GM08714 (cell line): ENCODE measurements around the gene KIF1A.
A peak's percentile ranks its signal among the peaks of the same experiment; 100 is the strongest.

Source experiments
- H3K4me3 ChIP-seq: fragments of 200-500 bp; sonication (Bioruptor generic); 2 replicates; pipeline ENCODE4 v1.5.1; 2014; ENCODE audit warnings: mild to moderate bottlenecking, low read length, inconsistent platforms
- ZNF274 ChIP-seq: IDR thresholded peaks from 2 replicates; pipeline ENCODE4 v1.6.1; 2012; ENCODE audit warnings: mild to moderate bottlenecking, low read depth, low read length

KIF1A gene

DNA sequence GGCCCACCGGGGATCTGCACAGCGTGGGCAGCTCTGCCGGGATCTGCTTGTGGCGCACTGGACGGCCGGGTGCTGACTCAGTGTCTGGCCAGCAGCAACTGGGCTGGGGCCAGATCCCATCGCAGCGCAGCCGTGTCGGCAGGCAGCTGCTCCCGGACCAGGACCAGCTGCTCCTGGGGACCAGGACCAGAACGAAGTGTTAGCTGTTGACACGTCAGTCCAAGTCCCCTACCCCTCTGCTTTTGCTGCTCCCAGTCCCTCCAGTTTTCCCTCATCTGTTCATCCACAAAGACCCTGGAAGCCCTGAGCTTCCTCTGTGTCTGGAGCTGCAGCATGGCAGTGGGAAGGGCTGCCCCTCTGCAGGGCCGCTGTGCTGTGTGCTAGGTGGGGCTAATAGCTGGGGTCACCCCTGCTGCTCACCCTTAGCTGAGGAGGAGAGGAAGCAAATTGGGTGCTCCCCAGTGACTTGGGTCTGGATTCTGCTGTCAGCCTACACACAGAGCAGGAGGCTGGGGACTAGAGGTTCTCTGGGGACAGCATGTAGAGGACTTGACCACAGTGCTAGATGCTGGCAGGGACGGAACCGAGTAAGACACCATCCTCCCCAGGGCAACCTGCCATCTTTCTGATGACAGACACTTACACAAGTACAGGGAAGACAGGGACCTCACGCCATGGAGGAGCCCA, 16.9 kb upstream of the KIF1A start:
- TF ChIP-seq ZNF274 = no peak
- H3K4me3 ChIP-seq = no peak overlapping the region

- TF ChIP-seq ZNF274 = no peak
- no peak overlapping the region for H3K4me3 ChIP-seq
These were observed 15.5 kb upstream of the KIF1A start for GRCh38 chr2:240835528-240835927.

- no peak overlapping the region for H3K4me3 ChIP-seq
- no peak for TF ChIP-seq ZNF274
These were observed 14.5 kb upstream of the KIF1A start for GRCh38 chr2:240834377-240834975.

GRCh38 chr2:240833724-240834285, 13.8 kb upstream of the KIF1A start:
- H3K4me3 ChIP-seq = no peak overlapping the region
- no peak for TF ChIP-seq ZNF274

DNA sequence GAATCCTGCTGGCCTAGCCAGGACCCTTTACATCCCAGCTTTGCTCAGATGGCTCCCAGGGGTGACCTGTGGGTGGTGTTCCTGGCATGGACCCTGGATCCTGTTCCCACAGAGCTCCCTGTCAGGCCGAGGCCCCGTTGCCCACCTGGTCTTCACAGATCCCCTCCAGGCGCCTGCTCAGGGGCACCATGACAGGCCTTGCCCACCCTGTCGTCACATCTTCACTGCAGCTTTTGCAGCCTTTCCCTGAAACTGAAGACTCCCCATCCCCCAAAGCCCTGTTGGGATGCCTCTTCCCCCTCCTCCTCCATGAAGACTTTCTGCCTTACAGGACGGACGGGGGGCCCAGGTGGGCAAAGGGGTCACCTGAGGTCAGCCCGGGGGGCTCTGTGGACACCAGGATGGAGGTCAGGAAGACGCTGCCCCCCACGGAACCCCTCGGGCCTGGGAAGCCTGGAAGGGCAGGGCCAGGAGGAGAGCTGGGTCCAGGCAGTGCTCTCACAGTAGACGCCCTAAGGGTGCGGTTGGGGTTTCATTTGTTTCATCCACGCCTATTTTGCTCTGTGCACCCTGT, 13.0 kb upstream of the KIF1A start:
- TF ChIP-seq ZNF274 = no peak

GRCh38 chr2:240832205-240832727, 12.2 kb upstream of the KIF1A start:
- peak overlapping the region; percentile 14; the same call in 1 of the 2 replicates for H3K4me3 ChIP-seq
- TF ChIP-seq ZNF274 = no peak

More for the DNA sequence above, 13.0 kb upstream of the KIF1A start:
- no peak overlapping the region for H3K4me3 ChIP-seq

GRCh38 chr2:240831594-240832204, 11.7 kb upstream of the KIF1A start:
- TF ChIP-seq ZNF274 = no peak
- peak overlapping the region; percentile 14; the same call in 1 of the 2 replicates for H3K4me3 ChIP-seq

DNA sequence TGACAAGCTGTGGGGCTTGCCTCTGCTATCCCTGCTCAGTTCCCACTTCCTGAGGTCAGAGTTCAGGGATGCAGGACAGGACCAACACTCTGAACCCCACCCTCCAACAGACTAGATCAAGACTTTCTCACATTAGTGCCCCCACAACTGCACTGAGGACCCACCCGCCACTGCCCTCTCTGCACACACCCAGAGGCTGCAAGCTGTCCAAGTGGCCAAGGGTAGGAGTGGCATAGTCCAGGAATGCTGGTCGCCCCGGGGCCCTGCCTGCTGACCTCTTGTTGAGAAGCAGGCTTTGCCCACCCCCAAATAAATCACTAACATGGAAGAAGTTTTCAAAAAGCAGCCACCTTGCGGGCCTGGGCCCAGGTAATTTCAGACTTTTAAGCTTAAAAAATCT, 5.5 kb upstream of the KIF1A start:
- no peak for TF ChIP-seq ZNF274
- H3K4me3 ChIP-seq = no peak overlapping the region

GRCh38 chr2:240823449-240824336, 3.7 kb upstream of the KIF1A start:
- no peak for TF ChIP-seq ZNF274
- H3K4me3 ChIP-seq = no peak overlapping the region

- no peak for TF ChIP-seq ZNF274
These were observed 2.3 kb upstream of the KIF1A start for GRCh38 chr2:240822280-240822847.

GRCh38 chr2:240821429-240821778, 1.4 kb upstream of the KIF1A start:
- no peak for TF ChIP-seq ZNF274
- no peak overlapping the region for H3K4me3 ChIP-seq

More at GRCh38 chr2:240822280-240822847, 2.3 kb upstream of the KIF1A start:
- no peak overlapping the region for H3K4me3 ChIP-seq

GRCh38 chr2:240820607-240821428, 799 bp upstream of the KIF1A start:
- no peak overlapping the region for H3K4me3 ChIP-seq

More at GRCh38 chr2:240820607-240821428, 799 bp upstream of the KIF1A start:
- TF ChIP-seq ZNF274 = no peak
